Measurements from ENCODE around the gene GAS6.
"Not testable (repeated sequence)": the region's sequence is repeated elsewhere in the genome, so short reads cannot be mapped to it uniquely, and the experiment has no call there.

GAS6 gene

DNA sequence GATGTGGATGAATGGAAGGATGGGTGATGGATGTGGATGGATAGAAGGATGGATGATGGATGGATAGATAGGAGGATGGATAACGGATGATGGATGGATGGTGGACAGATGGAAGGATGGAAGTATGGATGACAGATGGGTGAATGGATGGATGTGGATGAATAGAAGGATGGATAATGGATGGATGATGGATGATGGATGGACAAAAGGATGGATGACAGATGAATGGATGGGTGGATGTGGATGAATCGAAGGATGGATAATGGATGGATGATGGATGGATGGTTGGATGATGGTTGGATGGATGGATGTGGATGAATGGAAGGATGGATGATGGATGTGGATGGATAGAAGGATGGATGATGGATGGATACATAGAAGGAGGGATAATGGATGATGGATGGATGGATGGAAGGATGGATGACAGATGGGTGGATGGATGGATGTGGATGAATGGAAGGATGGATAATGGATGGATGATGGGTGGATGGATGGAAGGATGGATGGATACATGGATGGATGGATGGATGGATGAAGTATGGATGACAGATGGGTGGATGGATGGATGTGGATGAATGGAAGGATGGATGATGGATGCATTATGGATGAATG, 65.6 kb downstream of the GAS6 start:
- TF ChIP-seq, protein P1, sequence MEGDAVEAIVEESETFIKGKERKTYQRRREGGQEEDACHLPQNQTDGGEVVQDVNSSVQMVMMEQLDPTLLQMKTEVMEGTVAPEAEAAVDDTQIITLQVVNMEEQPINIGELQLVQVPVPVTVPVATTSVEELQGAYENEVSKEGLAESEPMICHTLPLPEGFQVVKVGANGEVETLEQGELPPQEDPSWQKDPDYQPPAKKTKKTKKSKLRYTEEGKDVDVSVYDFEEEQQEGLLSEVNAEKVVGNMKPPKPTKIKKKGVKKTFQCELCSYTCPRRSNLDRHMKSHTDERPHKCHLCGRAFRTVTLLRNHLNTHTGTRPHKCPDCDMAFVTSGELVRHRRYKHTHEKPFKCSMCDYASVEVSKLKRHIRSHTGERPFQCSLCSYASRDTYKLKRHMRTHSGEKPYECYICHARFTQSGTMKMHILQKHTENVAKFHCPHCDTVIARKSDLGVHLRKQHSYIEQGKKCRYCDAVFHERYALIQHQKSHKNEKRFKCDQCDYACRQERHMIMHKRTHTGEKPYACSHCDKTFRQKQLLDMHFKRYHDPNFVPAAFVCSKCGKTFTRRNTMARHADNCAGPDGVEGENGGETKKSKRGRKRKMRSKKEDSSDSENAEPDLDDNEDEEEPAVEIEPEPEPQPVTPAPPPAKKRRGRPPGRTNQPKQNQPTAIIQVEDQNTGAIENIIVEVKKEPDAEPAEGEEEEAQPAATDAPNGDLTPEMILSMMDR (IDR thresholded peaks at IDR 0.05; ENCODE audit: extremely low read depth, insufficient read depth, missing control alignments): no peak
- in situ Hi-C loops (cut with MboI; ENCODE audit: low pct_unique_long_range_greater_than_20kb, low sequenced_read_pairs, unreplicated experiment): no loop called here

DNA sequence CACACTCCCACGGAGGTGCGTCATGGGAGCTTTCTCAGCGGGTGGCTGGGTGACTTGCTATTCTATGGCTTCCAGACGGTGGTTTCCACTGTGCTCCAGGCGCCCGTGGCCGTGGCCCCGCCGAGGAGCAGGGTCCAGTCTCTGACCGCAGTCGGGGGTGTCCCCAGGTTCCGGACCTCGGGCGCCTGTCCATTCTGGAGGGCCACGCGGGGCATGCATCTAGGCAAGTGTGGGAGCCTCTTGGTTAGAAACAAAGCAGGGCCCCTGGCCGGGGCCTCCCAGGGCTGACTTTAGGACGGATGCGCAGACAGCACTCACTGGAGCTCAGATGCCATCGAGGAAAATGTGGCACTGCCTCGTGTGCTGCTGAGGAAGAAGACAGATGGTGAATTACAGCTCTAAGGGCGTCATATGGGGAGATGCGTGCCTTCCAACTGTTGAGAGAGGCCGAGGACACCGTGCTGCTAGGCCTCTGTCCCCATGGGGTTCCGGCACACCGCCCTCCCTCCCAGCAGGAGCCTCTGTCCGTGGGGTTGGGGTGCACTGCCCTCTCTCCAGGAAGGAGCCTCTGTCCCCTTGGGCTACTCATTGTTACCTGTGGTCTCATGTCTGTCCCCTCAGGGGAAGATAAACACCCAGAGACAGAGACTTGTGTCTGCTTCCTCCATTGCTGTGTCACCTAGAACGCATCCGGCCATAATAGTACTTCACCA, 66.8 kb downstream of the GAS6 start:
- DNase-seq (ENCODE audit: low spot score): no peak
- in situ Hi-C loops (cut with MboI; ENCODE audit: low pct_unique_long_range_greater_than_20kb, low sequenced_read_pairs, unreplicated experiment): no loop called here
- TF ChIP-seq, protein P1 (IDR thresholded peaks at IDR 0.05; ENCODE audit: extremely low read depth, insufficient read depth, missing control alignments): no peak

More for the DNA sequence above, 65.6 kb downstream of the GAS6 start:
- DNase-seq (ENCODE audit: low spot score): no peak

DNA sequence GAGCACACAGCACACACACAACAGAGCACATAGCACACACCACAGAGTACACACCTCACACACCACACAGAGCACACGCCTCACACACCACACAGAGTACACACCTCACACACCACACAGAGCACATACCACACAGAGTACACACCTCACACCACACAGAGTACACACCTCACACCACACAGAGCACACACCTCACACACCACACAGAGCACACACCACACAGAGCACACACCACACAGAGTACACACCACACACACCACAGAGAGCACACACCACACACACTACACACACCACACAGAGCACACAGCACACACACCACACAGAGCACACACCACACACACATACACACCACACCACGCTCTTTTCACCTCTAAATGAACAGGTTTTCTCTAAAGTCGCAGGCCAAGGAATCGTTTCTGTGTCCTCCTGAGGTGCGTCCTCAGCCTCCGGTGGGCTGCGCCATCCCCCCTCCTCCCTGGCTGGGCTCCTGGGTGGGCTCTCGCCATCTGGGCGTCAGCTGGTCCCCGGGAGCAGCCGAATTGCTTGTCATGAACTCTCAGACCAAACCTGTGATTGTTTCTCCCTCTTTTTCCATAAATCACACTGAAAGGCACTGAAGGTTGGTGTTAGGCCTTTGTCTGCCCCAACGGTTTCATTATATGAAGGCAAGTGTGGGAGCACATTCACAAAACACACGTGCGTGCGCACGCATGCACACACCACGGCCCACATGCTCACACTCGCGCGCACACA, 67.5 kb downstream of the GAS6 start:
- TF ChIP-seq, protein P1 (IDR thresholded peaks at IDR 0.05; ENCODE audit: extremely low read depth, insufficient read depth, missing control alignments): no peak
- in situ Hi-C loops (cut with MboI; ENCODE audit: low pct_unique_long_range_greater_than_20kb, low sequenced_read_pairs, unreplicated experiment): no loop called here
- DNase-seq (ENCODE audit: low spot score): no peak

DNA sequence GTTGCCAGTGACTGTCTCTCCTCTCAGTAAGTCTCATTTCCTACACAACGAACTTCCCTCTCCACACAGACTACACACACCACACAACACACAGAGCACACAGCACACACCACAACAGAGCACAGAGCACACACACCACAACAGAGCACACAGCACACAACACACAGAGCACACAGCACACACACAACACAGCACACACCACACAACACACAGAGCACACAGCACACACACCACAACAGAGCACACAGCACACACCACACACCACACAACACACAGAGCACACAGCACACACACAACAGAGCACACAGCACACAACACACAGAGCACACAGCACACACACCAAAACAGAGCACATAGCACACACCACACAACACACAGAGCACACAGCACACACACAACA, 68.5 kb downstream of the GAS6 start:
- DNase-seq (ENCODE audit: low spot score); in situ Hi-C loops (cut with MboI; ENCODE audit: low pct_unique_long_range_greater_than_20kb, low sequenced_read_pairs, unreplicated experiment): not testable (repeated sequence)

DNA sequence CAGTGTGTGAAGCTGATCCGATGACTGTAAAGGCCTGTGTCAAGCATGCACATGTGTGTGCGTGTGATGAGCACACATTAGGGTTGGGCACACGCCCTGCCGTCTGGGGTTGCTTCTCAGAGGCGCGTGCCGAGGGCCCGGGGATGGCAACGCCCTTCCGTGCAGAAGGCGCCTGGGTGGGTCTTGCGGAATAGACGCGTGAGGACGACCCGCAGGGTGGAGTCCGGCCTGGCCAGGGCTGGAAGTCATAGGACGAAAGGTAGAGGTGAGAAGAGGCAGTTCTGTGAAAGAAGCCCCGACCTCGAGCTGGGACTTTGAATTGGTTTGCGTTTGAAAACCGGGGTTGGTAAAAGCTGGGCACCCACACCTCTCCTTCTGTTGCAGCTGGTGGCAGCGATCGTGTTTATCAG, 69.1 kb downstream of the GAS6 start:
- no peak for DNase-seq (ENCODE audit: low spot score)
- in situ Hi-C loops (cut with MboI; ENCODE audit: low pct_unique_long_range_greater_than_20kb, low sequenced_read_pairs, unreplicated experiment): no loop called here

DNA sequence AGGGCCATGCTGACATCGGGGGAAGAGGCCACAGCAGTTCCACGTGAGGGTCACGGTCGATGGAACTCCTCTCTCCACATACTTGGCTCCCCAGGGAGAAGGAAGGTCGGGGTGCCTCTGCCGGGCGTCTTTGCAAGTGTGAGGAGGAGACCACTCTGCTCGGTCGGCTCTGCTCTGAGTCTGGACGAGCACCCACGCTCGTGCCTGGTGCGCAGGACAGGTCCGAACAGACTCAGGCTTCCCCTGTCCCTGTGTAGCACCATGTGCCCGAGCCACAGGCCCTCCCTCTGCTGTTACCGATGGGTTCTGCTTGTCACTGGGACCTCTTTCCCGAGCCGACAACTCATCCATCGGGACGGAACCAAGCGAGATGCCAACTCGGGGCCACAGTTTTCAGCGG, 69.8 kb downstream of the GAS6 start:
- TF ChIP-seq, protein P1 (IDR thresholded peaks at IDR 0.05; ENCODE audit: extremely low read depth, insufficient read depth, missing control alignments): no peak
- in situ Hi-C loops (cut with MboI; ENCODE audit: low pct_unique_long_range_greater_than_20kb, low sequenced_read_pairs, unreplicated experiment): no loop called here
- no peak for DNase-seq (ENCODE audit: low spot score)

More for the DNA sequence above, 69.1 kb downstream of the GAS6 start:
- TF ChIP-seq, protein P1 (IDR thresholded peaks at IDR 0.05; ENCODE audit: extremely low read depth, insufficient read depth, missing control alignments): no peak

DNA sequence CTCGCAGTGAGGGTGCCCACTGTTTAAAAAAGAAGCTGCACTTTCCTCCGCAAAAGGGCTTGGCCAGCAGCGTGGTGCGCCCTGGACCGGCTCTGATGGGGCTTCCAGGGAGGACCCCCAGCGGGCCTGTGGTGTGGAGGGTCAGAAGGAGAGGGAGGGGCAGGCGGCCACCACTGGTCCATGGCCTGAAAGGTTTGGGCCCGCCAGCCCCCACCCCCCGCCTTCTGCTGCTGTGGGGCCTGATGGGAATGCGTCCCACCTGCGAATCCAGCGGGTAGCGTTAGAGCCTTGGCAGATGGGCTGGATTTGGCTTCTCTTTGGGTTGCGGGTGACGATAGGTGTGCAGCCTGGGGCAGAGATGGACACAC, 70.2 kb downstream of the GAS6 start:
- TF ChIP-seq, protein P1 (IDR thresholded peaks at IDR 0.05; ENCODE audit: extremely low read depth, insufficient read depth, missing control alignments): no peak
- DNase-seq (ENCODE audit: low spot score): no peak
- in situ Hi-C loops (cut with MboI; ENCODE audit: low pct_unique_long_range_greater_than_20kb, low sequenced_read_pairs, unreplicated experiment): no loop called here

Data from GM13977 (cell line).